Spleen (tissue), 11 donors: Measurements from ENCODE around the gene TENM4. TPM values are rescaled to one million over a fixed set of nuclear protein-coding genes. Genes with fewer than 3 reads are reported as not detected.
"Not testable (repeated sequence)": the region's sequence is repeated elsewhere in the genome, so short reads cannot be mapped to it uniquely, and the experiment has no call there.

ENCODE experiments used
- DNase-seq: peaks from one replicate; pipeline ENCODE4 v3.0.0-alpha.2; 2020
- H3K27ac ChIP-seq, 8 donors: fragments of 200-600 bp; sonication (generic) in 7 of 8; 1 replicate in 4 of 8; 2 replicates in 4 of 8; pipeline versions ENCODE4 v1.5.0 to v1.8.0; 2016 to 2021; ENCODE audit warnings: inconsistent platforms in 4 of 8, mild to moderate bottlenecking in 4 of 8, moderate library complexity in 1 of 8
- H3K27me3 ChIP-seq, 7 donors: fragments of 200-600 bp; sonication (generic) in 6 of 7; replicated peaks in 1 of 7; 1 replicate in 4 of 7; 2 replicates in 3 of 7; pipeline versions ENCODE4 v1.5.0 to v1.8.0; 2016 to 2021; ENCODE audit warnings: inconsistent platforms in 3 of 7, mild to moderate bottlenecking in 1 of 7
- H3K36me3 ChIP-seq, 6 donors: fragments of 200-600 bp; sonication (generic) in 5 of 6; 1 replicate in 4 of 6; 2 replicates in 2 of 6; pipeline versions ENCODE4 v1.5.0 to v1.8.0; 2016 to 2021; ENCODE audit warnings: inconsistent platforms in 2 of 6
- H3K4me1 ChIP-seq, 6 donors: fragments of 200-600 bp; sonication (generic) in 5 of 6; 1 replicate in 3 of 6; 2 replicates in 3 of 6; pipeline versions ENCODE4 v1.5.0 to v1.8.0; 2016 to 2021; ENCODE audit warnings: inconsistent platforms in 3 of 6
- H3K4me3 ChIP-seq, 8 donors: fragments of 200-600 bp; sonication (generic) in 7 of 8; 1 replicate in 4 of 8; 2 replicates in 4 of 8; pipeline versions ENCODE4 v1.5.0 to v1.8.0; 2016 to 2021; ENCODE audit warnings: inconsistent platforms in 4 of 8, mild to moderate bottlenecking in 4 of 8, moderate library complexity in 2 of 8
- H3K9me3 ChIP-seq, 8 donors: fragments of 200-600 bp; sonication (generic) in 7 of 8; 1 replicate in 4 of 8; 2 replicates in 4 of 8; pipeline versions ENCODE4 v1.5.0 to v1.8.0; 2016 to 2021; ENCODE audit warnings: inconsistent platforms in 4 of 8
- POLR2A ChIP-seq, 3 donors: fragments of 450-650 bp; IDR thresholded peaks; one replicate each; pipeline ENCODE4 v1.5.1; 2017; ENCODE audit warnings: antibody characterized with exemption in 3 of 3, mild to moderate bottlenecking in 1 of 3
- POLR2AphosphoS5 ChIP-seq, 3 donors: sonication (generic); formaldehyde crosslinking; IDR thresholded peaks; one replicate each; pipeline ENCODE4 v1.5.1; 2017; ENCODE audit warnings: antibody characterized with exemption in 3 of 3
- WGBS, 5 donors: extraction: QIAGEN DNeasy Blood & Tissue Kit in 3 of 5; methylation state at CpG; one replicate each; pipeline versions ENCODE4 v1.1.5 to v1.1.7; 2013 to 2018; 5-methylcytosine and 5-hydroxymethylcytosine counted together
- intact Hi-C: fragments of 100-400 bp; cut with DNase I; formaldehyde crosslinking; loops from one replicate; pipeline ENCODE4 v1.15.0; 2023; ENCODE audit warnings: low total_unique reads
- polyA plus RNA-seq, 3 donors: library from polyadenylated mRNA; stranded (reverse); fragments of 200-250 nt; gene quantifications; one replicate each; pipeline ENCODE4 v1.2.1, GENCODE V29; 2013
- total RNA-seq, 7 donors: library from RNA; depleted of rRNA in 3 of 7; stranded (reverse); fragments of >200 nt in 3 of 7; fragmentation: NEBNext Ultra II Directional in 4 of 7; extraction: Animal tissue kit (Norgen Biotek cat#: 25700) in 4 of 7; gene quantifications; one replicate each; pipeline versions ENCODE4 v1.1.0 to v1.2.1, GENCODE V29; 2016 to 2021
- TF ChIP-seq, protein P1 (sequence below), 11 experiments: fragments of 200-600 bp in 7 of 11; fragments of 450-650 bp in 4 of 11; sonication (generic) in 4 of 11; IDR thresholded peaks in 8 of 11; conservative IDR thresholded peaks in 3 of 11; 1 replicate in 7 of 11; 2 replicates in 4 of 11; pipeline versions ENCODE4 v1.4.0 to v1.8.0; 2016 to 2021; ENCODE audit warnings: antibody characterized with exemption in 11 of 11, inconsistent platforms in 4 of 11, mild to moderate bottlenecking in 1 of 11
- donor health status: healthy with polysubstance abuse.
- donor health status: DM: no; HTN: no; CAD: no; lungs with moderate emphysema.
- donor health status: DM: no; HTN: no; CAD: no.
- donor health status: Bipolar disorder and iron deficiency.
- donor health status: healthy.
- donor health status: DM: no; HTN: no; CAD: no.
- donor health status: DM: yes; HTN: yes; CAD: no.

TENM4 gene
- total and polyA plus RNA-seq, 10 donors = 0.09 to 4.5 (median 1.2) TPM

- Histone ChIP-seq H3K36me3 (no peaks in the 10 kb centered on the region), H3K4me3 (no peak overlapping the region), H3K27me3 (no peaks in the 10 kb centered on the region), H3K27ac (no peak overlapping the region), H3K9me3 (no peaks in the 10 kb centered on the region), H3K4me1 (no peaks in the 10 kb centered on the region)
- TF ChIP-seq POLR2A (IDR thresholded peaks at IDR 0.05) (no peak), POLR2AphosphoS5 (IDR thresholded peaks at IDR 0.05) (no peak)
- TF ChIP-seq, protein P1, sequence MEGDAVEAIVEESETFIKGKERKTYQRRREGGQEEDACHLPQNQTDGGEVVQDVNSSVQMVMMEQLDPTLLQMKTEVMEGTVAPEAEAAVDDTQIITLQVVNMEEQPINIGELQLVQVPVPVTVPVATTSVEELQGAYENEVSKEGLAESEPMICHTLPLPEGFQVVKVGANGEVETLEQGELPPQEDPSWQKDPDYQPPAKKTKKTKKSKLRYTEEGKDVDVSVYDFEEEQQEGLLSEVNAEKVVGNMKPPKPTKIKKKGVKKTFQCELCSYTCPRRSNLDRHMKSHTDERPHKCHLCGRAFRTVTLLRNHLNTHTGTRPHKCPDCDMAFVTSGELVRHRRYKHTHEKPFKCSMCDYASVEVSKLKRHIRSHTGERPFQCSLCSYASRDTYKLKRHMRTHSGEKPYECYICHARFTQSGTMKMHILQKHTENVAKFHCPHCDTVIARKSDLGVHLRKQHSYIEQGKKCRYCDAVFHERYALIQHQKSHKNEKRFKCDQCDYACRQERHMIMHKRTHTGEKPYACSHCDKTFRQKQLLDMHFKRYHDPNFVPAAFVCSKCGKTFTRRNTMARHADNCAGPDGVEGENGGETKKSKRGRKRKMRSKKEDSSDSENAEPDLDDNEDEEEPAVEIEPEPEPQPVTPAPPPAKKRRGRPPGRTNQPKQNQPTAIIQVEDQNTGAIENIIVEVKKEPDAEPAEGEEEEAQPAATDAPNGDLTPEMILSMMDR (IDR thresholded peaks at IDR 0.05 in 8 of 11, conservative IDR thresholded peaks at IDR 0.05 in 3 of 11) = no peak
- 70 to 86% (median 75%) methylated on average over 3 of the region's 3 CpGs for WGBS, 5 donors
- intact Hi-C loops = no loop called here
- DNase-seq = no peak
Observed at GRCh38 chr11:78886616-78887015, 554.2 kb downstream of the TENM4 start.

DNA sequence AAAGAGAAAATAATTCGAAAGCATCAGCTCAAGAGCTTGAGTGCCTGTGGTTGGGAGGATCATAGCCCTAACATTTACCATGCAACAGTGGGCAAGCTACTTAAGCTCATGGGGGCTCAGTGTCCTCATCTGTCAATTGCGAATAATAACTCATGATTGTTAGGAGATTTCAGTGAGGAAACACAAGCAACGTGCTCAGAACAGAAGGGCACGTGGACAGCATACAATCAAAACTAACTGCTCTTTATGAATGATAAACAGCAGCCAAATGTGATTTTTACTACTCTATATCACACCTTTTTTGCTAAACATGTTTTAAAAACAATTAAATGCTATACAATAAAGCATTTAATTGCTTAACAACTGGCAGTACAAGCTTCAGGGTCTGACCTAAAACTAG lies 556.1 kb downstream of the TENM4 start:
- Histone ChIP-seq H3K4me1 (no peaks in the 10 kb centered on the region), H3K9me3 (peaks cover 0 to 3% (median under 1%) of the 10 kb centered on the region in 8 donors), H3K4me3 (no peak overlapping the region), H3K27me3 (no peaks in the 10 kb centered on the region), H3K27ac (no peak overlapping the region), H3K36me3 (no peaks in the 10 kb centered on the region)
- no peak for TF ChIP-seq POLR2AphosphoS5 (IDR thresholded peaks at IDR 0.05)
- TF ChIP-seq POLR2A (IDR thresholded peaks at IDR 0.05) = no peak
- TF ChIP-seq, protein P1 (IDR thresholded peaks at IDR 0.05 in 8 of 11, conservative IDR thresholded peaks at IDR 0.05 in 3 of 11) = no peak
- intact Hi-C loops = no loop called here
- DNase-seq = no peak
- WGBS, 5 donors = 78 to 85% (median 80%) methylated on average over 4 of the region's 4 CpGs

GRCh38 chr11:78883506-78883905 lies 557.3 kb downstream of the TENM4 start:
- intact Hi-C loops = no loop called here
- Histone ChIP-seq H3K36me3 (no peaks in the 10 kb centered on the region), H3K9me3 (peaks cover 0 to 15% (median 9%) of the 10 kb centered on the region in 8 donors), H3K27ac (no peak overlapping the region), H3K27me3 (no peaks in the 10 kb centered on the region), H3K4me1 (no peaks in the 10 kb centered on the region), H3K4me3 (no peak overlapping the region)
- TF ChIP-seq POLR2AphosphoS5 (IDR thresholded peaks at IDR 0.05) = no peak
- TF ChIP-seq, protein P1 (IDR thresholded peaks at IDR 0.05 in 8 of 11, conservative IDR thresholded peaks at IDR 0.05 in 3 of 11) = no peak
- no peak for TF ChIP-seq POLR2A (IDR thresholded peaks at IDR 0.05)
- no peak for DNase-seq
- WGBS, 5 donors = 90 to 96% (median 93%) methylated on average over 5 of the region's 5 CpGs

GRCh38 chr11:78879094-78879980 lies 561.5 kb downstream of the TENM4 start:
- H3K4me1 ChIP-seq, H3K27me3 ChIP-seq, H3K4me3 ChIP-seq, H3K27ac ChIP-seq, intact Hi-C loops, H3K36me3 ChIP-seq, DNase-seq: not testable (repeated sequence)
- peaks cover 0 to 21% (median 11%) of the 10 kb centered on the region in 8 donors for H3K9me3 ChIP-seq
- 93 to 98% (median 95%) methylated on average over 35 to 54 of the region's 54 CpGs for WGBS, 5 donors
